Lower lobe of right lung (tissue), 2 donors: ENCODE measurements around the gene SHISAL1. TPM values are rescaled to one million over a fixed set of nuclear protein-coding genes. Genes with fewer than 3 reads are reported as not detected.

ENCODE experiments used
- ATAC-seq, 2 donors: fragments of 200-7000 bp; cut with Tn5 transposase; one replicate each; pipeline ENCODE4 v1.9.1; 2020 to 2022; ENCODE audit warnings: mild to moderate bottlenecking in 2 of 2, moderate library complexity in 2 of 2
- DNase-seq: peaks from one replicate; pipeline ENCODE4 v3.0.0-alpha.2; 2020
- H3K27ac ChIP-seq: fragments of 200-600 bp; one replicate; pipeline ENCODE4 v1.8.0; 2022
- H3K27me3 ChIP-seq: fragments of 200-600 bp; one replicate; pipeline ENCODE4 v1.8.0; 2022; ENCODE audit warnings: low read depth
- H3K36me3 ChIP-seq: fragments of 200-600 bp; one replicate; pipeline ENCODE4 v1.8.0; 2022; ENCODE audit warnings: mild to moderate bottlenecking
- H3K4me1 ChIP-seq: fragments of 200-600 bp; one replicate; pipeline ENCODE4 v1.8.0; 2022
- H3K4me3 ChIP-seq: fragments of 200-600 bp; one replicate; pipeline ENCODE4 v1.8.0; 2022; ENCODE audit warnings: mild to moderate bottlenecking
- H3K9me3 ChIP-seq: fragments of 200-600 bp; one replicate; pipeline ENCODE4 v1.8.0; 2022
- CTCF ChIP-seq: fragments of 200-600 bp; IDR thresholded peaks from one replicate; pipeline ENCODE4 v1.8.0; 2022; ENCODE audit warnings: antibody characterized with exemption, mild to moderate bottlenecking
- intact Hi-C: fragments of 100-400 bp; cut with DNase I; formaldehyde crosslinking; loops from one replicate; pipeline ENCODE4 v1.11.0; 2022
- total RNA-seq: library from RNA; stranded (reverse); fragmentation: NEBNext Ultra II Directional; extraction: Animal tissue kit (Norgen Biotek cat#: 25700); gene quantifications from one replicate; pipeline ENCODE4 v1.2.1, GENCODE V29; 2021
- donor health status: DM: no; HTN: yes; CAD: no; lungs with severe emphysema.

The SHISAL1 gene
- total RNA-seq, 1 donor from 2014 or later: 0.32 TPM

GRCh38 chr22:44211946-44212930 lies 100.5 kb downstream of the SHISAL1 start:
- H3K4me1 ChIP-seq: no peaks in the 10 kb centered on the region
- H3K4me3 ChIP-seq: no peak overlapping the region
- TF ChIP-seq CTCF: no peak
- no peak overlapping the region for H3K27ac ChIP-seq
- DNase-seq (no peak), ATAC-seq (no peak)
- H3K36me3 ChIP-seq: no peaks in the 10 kb centered on the region
- intact Hi-C loops: no loop called here
- H3K27me3 ChIP-seq: peaks cover 3% of the 10 kb centered on the region
- H3K9me3 ChIP-seq: peaks cover 13% of the 10 kb centered on the region

- H3K27me3 ChIP-seq: peaks cover 3% of the 10 kb centered on the region
- TF ChIP-seq CTCF: no peak
- intact Hi-C loops: no loop called here
- H3K4me1 ChIP-seq: no peaks in the 10 kb centered on the region
- ATAC-seq (no peak), DNase-seq (no peak)
- H3K9me3 ChIP-seq: peaks cover 13% of the 10 kb centered on the region
- no peak overlapping the region for H3K4me3 ChIP-seq
- no peaks in the 10 kb centered on the region for H3K36me3 ChIP-seq
- no peak overlapping the region for H3K27ac ChIP-seq
Measured at GRCh38 chr22:44211256-44211945, 101.3 kb downstream of the SHISAL1 start.

DNA sequence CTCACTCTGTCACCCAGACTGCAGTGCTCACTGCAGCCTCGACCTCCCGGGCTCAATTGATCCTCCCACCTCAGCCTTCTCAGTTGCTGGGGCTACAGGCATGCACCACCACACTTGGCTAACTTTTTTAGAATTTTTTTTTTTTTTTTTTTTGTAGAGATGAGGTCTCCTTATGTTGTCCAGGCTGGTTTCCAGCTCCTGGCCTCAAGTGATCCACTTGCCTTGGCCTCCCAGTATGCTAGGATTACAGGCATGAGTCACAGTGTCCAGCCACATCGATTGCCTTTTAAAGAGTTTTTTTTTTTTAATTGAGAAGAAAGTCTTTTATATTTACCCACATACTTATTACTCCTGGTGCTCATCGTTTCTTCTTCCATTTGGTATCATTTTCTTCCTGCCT lies 102.0 kb downstream of the SHISAL1 start:
- no peak for DNase-seq
- Histone ChIP-seq H3K27ac (no peak overlapping the region), H3K4me1 (no peaks in the 10 kb centered on the region), H3K27me3 (peaks cover 3% of the 10 kb centered on the region), H3K36me3 (no peaks in the 10 kb centered on the region), H3K9me3 (peaks cover 13% of the 10 kb centered on the region), H3K4me3 (no peak overlapping the region)
- TF ChIP-seq CTCF: no peak
- intact Hi-C loops: no loop called here
- no peak for ATAC-seq

DNA sequence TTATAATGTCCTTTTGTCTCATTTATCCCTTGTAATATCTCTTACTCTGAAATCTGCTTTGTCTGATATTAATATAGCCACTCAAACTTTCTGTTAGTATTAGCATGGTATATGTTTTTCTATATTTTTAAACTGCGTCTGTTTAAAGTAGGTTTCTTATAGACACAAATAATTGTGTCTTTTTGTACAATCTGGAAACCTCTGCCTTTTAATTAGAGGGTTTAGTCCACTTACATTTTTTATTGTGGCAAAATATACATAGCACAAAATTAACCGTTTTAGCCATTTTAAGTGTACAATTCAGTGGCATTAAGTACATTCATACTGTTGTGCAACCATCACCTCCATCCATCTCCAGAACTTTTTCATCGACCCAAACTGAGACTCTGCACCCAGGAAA lies 103.4 kb downstream of the SHISAL1 start:
- intact Hi-C loops: no loop called here
- DNase-seq: no peak

DNA sequence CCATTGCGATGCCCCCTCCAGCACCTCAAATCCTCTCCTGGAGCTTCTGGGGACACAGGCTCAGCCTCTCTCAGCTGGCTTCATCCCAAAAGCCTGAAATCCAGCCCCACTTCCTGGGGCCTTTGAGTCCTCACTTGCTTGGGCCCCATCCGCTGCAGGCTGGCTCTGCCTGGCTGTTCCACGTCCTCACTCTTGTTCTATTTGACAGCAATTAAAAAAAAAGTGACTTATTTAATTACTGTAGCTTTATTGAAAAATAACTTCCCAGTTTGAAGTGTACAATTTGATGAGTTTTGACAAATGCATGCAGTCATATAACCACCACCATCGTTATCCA lies 104.8 kb downstream of the SHISAL1 start:
- intact Hi-C loops: no loop called here
- ATAC-seq: no peak
- no peak for DNase-seq
- H3K27me3 ChIP-seq: no peaks in the 10 kb centered on the region
- TF ChIP-seq CTCF: no peak
- H3K27ac ChIP-seq: no peak overlapping the region
- H3K4me1 ChIP-seq: no peaks in the 10 kb centered on the region
- no peak overlapping the region for H3K4me3 ChIP-seq
- peaks cover 7% of the 10 kb centered on the region for H3K9me3 ChIP-seq
- H3K36me3 ChIP-seq: no peaks in the 10 kb centered on the region

More for the DNA sequence above, 103.4 kb downstream of the SHISAL1 start:
- no peaks in the 10 kb centered on the region for H3K36me3 ChIP-seq
- TF ChIP-seq CTCF: no peak
- H3K27me3 ChIP-seq: no peaks in the 10 kb centered on the region
- H3K9me3 ChIP-seq: peaks cover 7% of the 10 kb centered on the region
- no peak overlapping the region for H3K27ac ChIP-seq
- ATAC-seq: no peak
- H3K4me1 ChIP-seq: no peaks in the 10 kb centered on the region
- no peak overlapping the region for H3K4me3 ChIP-seq
